SK-N-MC (cell line): Measurements from ENCODE around the gene LEPROT.
"Not testable (repeated sequence)": the region's sequence is repeated elsewhere in the genome, so short reads cannot be mapped to it uniquely, and the experiment has no call there.

ENCODE experiments used
- EZH2 ChIP-seq: fragments of 200-600 bp; sonication (generic); IDR thresholded peaks from one replicate; pipeline ENCODE4 v1.6.1; 2017; ENCODE audit warnings: antibody characterized with exemption
- FOXP2 ChIP-seq: optimal IDR thresholded peaks from 2 replicates; pipeline ENCODE3; 2011; ENCODE audit warnings: mild to moderate bottlenecking, moderate library complexity; ENCODE audit not compliant: insufficient read depth; ENCODE audit errors: extremely low read length, control extremely low read depth
- POLR2AphosphoS5 ChIP-seq: IDR thresholded peaks from 2 replicates; pipeline ENCODE4 v1.6.1; 2012; ENCODE audit warnings: mild to moderate bottlenecking, low read depth, low read length, borderline replicate concordance

DNA sequence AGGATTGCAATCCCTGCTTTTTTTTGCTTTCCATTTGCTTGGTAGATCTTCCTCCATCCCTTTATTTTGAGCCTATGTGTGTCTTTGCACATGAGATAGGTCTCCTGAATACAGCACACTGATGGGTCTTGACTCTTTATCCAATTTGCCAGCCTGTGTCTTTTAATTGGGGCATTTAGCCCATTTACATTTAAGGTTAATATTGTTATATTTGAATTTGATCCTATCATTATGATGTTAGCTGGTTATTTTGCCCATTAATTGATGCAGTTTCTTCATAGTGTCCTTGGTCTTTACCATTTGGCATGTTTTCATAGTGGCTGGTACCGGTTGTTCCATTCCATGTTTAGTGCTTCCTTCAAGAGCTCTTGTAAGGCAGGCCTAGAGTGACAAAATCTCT, 45.4 kb downstream of the LEPROT start:
- not testable (repeated sequence) for TF ChIP-seq POLR2AphosphoS5, EZH2, FOXP2
